Small intestine (tissue), 4 donors: ENCODE results near the gene ERCC5. TPM values are rescaled to one million over a fixed set of nuclear protein-coding genes. Genes with fewer than 3 reads are reported as not detected.

Experiments
- polyA plus RNA-seq, 4 donors: library from polyadenylated mRNA; stranded (reverse) in 3 of 4; unstranded in 1 of 4; fragments of 200-250 nt in 3 of 4; fragments of 120-200 nt in 1 of 4; gene quantifications; one replicate each; pipeline versions ENCODE4 v1.2.1 to v1.2.3, GENCODE V29; 2013
- donor health status: healthy with polysubstance abuse.
- donor health status: Bipolar disorder and iron deficiency.
- donor health status: healthy.

The ERCC5 gene
- polyA plus RNA-seq, 4 donors = 40.7 to 112 (median 65.9) TPM

Other genes starting within 250 kb of the ERCC5 start
- 10 to 100 TPM; 10.5 to 39.8 (median 15.4) TPM for gene TPP2, start 249.0 kb upstream of the ERCC5 start, polyA plus RNA-seq
- under 1 TPM in 1 of 4 donors, not detected in 3; 0.04 TPM for gene METTL21C, start 151.0 kb upstream of the ERCC5 start, polyA plus RNA-seq
- gene TEX30, start 72.2 kb upstream of the ERCC5 start, polyA plus RNA-seq = 10 to 100 TPM in 2 of 4 donors, 1 to 10 TPM in 2; 8.0 to 15.5 (median 9.8) TPM
- gene POGLUT2, start 47.1 kb upstream of the ERCC5 start, polyA plus RNA-seq = 10 to 100 TPM in 1 of 4 donors, 1 to 10 TPM in 1, under 1 TPM in 1, not detected in 1; 0.54 to 13.1 (median 3.6) TPM
- gene BIVM, start 46.9 kb upstream of the ERCC5 start, polyA plus RNA-seq = 10 to 100 TPM in 2 of 4 donors, 1 to 10 TPM in 2; 7.3 to 35.6 (median 11.6) TPM
- 10 to 100 TPM in 1 of 4 donors, 1 to 10 TPM in 3; 2.2 to 28.4 (median 3.3) TPM for gene SLC10A2, start 220.4 kb downstream of the ERCC5 start, polyA plus RNA-seq